HG03439 (cell line): ENCODE data around the gene AXL.

Experiments
- ATAC-seq: cut with Tn5 transposase; IDR thresholded peaks from one replicate; pipeline ENCODE4 v1.9.1; 2021; ENCODE audit warnings: mild to moderate bottlenecking, moderate library complexity; ENCODE audit not compliant: unreplicated experiment

The AXL gene

DNA sequence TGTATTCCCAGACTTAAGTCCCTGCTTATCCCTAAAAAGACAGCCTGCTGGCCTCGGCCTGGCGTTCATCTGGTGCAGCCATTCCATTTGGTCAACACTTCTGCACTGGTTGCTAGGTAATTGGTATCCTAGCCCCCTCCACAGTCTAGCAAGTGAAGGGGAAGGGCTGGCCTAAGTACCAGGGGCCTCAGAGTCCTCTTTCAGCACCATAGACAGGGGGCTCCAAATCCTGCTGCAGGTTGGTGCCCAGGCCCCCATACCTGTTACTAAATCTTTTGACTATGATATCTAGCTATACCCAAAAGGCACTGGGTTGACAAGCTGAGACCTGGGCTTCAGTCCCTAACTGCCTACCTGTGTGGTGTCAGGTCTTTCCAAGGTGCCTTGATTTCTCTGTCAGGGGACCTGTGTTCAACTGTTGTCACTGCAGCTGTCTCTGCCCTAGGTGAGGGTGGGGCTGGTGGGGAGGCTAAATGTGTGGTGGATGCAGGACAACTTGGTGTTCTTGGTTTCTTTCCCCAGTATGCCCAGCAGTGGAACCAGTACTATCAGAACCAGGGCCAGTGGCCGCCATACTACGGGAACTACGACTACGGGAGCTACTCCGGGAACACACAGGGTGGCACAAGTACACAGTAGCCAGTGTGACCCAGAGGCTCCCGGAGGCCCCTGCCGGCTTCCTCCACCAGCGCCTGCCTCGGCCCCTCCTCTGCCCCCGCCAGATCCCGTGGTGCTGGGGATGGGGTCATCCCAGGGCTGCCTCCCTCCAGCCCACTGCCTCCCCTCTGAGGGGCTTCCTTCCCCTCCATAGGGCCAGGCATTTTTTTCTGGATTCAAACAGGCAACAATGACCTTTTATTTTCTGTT is 87.1 kb downstream of the AXL start:
- no peak for ATAC-seq

DNA sequence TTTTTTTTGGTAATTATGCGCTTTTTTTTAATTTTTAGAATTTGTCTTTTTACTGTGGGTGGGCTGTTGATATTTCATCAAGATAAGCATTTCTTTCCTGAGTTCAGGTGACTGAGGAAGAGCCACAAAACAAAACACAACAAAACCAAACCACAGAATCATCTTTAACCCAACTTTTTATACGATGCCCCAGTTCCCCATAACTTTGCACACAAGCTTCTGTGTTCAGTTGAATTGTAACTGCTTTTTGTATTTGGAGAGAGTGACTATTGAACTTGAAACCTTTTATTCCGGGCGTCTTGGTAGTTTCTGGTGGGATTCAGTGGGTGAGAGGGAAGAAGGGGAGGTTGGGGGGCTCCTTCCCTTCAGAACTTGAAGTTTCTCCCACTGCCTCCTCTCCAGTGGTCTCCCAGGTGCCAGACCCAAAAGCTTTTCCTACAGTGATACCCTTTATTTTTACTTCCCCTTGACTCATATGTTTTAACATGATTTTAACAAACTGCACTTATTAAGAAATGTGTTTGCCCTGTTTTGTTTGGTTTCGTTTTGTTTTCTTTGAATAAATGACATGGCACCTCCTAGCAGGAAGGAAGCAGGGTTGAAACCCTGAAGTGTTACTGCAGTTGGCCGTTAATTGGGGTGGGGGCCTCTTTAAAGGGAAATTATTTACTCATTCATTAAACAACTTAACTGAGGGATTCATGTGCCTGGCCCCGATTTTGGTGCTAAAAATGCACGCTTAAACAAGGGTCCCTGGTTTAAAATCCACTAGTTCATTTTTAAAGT is 88.3 kb downstream of the AXL start:
- ATAC-seq: no peak

DNA sequence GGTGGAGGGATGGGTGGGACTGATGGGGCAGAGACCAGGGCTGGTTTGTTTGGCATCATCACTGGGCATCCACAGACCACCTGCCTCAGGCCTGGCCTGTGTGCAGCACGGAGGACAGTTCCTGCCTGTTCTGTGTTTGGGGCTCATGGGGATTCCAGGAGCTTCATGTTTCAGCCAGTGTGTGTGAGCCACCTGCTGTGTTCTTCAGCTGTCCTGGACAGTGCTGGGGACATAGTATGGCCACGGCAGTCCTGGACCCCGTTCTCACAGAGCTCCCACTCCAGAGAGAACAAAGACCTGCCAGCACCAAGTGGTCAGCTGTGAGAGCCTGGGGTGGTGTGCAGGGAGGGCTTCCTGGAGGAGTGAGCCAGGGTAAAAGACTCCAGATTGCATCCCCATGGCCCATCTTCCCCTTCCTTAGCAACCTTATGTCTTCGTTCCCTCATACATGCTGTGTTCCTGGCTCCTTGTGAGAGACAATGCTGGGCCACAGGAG is 89.0 kb downstream of the AXL start:
- ATAC-seq: no peak

DNA sequence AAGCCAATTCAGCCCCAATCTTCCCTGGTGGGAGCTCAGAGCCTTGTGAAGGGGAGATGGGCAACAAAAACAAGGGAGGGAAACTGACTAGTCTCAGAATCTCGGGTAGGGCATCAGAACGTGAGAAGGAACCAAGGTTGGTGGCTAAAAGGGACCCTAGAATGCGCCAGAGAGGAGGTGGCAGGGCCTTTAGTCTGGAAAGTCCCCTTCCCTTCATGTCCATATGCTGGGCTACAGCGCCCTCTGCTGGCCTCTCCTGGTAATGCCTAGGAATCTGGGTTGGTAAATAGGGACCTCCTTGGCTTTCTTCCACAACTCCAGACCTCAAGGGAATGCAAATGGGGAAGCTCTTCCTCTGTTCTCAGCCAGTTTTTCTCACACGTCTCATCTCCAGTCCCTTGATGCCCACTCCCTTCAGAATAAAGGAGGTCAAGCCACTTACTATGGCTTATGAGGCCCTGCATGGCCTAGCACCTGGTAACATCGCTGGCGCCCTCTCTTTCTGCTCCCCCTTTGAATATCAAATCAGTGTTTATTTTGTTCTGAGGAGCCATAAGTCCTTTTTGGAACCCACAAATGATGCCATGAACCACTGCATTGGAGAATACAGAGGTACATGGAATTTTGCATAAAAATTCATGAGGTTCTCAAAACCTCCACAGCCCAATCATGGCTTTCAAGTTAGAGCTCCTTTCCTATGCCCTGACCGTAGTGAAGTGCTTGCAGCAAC is 89.6 kb downstream of the AXL start:
- ATAC-seq: peak; percentile 43

DNA sequence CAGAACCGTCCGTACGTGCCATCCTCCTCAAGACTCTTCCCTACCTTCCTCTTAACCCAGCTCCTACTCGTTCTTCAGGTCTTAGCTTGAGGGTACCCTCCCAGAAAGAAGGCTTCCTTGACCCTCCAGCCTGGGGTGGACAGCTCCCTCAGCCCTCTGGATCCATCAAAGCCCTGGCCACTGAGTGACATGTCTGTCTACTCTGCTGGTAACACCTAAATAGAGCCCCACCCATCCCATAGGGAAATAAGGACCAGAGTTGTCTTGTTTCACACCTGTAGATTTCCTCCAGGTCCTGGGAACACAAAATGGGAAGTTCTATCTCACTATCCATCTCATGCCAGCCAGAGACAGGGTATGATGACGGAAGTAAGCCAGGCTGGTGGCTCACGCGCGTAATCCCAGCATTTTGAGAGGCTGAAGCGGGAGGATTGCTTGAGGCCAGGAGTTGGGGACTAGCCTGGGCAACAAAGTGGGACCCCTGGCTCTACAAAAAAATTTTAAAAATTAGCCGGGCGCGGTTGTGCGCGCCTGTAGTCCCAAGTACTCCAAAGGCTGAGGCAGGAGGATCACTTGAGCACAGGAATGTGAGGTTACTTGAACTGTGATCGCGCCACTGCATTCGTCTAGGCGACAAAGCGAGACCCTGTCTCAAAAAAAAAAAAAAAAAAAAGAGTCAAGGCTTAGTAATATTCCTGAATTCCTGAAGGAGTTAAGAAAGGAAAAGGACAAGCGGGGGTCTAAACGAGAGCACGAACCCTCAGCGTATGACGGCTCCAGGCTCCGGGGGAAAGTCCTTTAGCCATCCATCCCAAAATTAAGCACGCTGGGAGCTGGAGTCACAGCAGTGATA is 90.4 kb downstream of the AXL start:
- ATAC-seq: peak; percentile 3

DNA sequence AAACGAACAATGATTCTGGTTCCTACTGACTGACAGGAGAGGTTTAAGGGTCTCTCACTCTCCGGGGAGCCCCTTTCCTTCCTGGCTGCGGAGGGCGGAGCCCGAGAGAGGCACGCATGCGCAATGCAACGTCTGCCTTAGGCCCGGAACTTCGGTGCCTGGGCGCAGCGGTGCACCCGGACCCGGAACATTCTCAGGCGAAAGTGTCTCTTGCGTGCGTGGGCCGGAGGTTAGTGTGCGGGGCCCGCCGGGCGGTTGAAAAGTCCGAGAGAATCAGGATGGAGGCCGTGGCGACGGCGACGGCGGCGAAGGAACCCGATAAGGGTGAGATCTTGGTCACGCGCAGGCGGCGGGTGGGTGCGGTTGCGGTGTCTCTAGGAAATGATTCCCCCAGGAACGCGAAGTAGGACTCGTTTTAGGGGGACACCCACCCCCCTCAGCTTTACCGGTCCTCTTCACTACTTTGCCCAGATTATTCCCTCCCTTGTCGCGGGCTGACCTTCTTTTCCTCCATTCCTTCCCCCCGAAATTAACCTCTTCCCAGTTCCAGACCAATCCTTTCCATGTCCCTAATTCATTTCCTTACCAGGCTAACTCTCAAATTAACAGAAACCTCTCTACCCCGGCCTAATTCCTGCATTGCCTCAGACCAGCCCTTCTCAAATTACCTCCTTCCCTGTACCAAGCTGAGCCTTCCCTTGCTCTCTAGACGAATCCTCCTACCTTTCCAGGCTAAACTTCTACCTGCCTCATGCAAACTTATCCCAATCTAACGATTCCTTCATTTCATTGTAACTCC is 91.2 kb downstream of the AXL start, which contains the start of gene CCDC97:
Gene CCDC97, plus strand, starts transcription at position 140 of the 799 bp plus-strand sequence. Its CDS starts 139 bp downstream, at position 279.
- peak; percentile 60 for ATAC-seq

DNA sequence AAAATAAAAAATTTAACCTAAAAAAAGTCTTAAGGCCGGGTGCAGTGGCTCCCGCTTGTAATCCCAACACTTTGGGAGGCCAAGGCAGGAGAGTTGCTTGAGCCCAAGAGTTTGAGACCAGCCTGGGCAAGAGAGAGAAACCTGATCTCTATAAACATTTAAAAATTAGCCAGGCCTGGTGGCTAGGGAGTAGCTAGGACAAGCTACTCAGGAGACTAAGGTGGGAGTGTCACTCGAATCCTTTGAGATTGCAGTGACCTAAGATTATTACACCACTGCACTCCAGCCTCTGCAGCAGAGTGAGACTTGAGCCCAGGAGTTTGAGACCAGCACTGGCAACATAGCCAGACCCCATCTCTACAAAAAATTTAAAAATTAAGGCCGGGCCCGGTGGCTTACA is 92.0 kb downstream of the AXL start:
- no peak for ATAC-seq
